Measurements from ENCODE around the gene LENEP.

LENEP gene

DNA sequence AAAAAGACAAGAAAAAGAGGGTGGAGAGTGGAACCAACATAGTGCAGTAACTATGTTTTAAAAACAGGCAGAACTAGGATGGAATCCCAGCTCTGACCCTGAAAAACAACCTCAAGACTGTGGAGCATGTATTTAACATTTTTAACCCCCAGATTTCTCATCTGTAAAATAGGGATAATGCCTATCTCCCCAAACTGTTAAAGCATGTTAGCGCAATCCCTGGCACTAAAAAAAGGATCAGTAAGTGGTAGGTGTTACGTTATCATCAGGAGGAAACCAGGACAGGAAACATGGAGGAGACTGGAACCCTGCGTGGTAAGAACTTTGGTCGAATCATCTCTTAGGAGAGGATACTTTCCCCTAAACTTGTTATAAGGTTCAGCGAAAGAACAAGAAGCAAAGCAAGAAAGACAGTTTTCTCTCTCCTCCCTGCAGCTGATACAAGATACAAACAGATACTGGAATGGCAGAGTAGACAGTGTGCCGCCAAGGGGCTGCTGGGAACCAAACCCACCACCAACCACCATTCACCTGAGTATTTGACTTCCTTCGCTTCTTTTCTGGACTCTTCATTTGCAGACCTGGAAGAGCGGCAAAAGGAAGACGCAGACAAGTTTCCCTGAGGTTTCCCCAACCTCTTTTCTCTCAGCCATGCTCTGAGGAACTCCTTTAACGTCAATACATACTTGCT is 32.8 kb upstream of the LENEP start:
- no peak for DNase-seq (ENCODE audit: low spot score)

DNA sequence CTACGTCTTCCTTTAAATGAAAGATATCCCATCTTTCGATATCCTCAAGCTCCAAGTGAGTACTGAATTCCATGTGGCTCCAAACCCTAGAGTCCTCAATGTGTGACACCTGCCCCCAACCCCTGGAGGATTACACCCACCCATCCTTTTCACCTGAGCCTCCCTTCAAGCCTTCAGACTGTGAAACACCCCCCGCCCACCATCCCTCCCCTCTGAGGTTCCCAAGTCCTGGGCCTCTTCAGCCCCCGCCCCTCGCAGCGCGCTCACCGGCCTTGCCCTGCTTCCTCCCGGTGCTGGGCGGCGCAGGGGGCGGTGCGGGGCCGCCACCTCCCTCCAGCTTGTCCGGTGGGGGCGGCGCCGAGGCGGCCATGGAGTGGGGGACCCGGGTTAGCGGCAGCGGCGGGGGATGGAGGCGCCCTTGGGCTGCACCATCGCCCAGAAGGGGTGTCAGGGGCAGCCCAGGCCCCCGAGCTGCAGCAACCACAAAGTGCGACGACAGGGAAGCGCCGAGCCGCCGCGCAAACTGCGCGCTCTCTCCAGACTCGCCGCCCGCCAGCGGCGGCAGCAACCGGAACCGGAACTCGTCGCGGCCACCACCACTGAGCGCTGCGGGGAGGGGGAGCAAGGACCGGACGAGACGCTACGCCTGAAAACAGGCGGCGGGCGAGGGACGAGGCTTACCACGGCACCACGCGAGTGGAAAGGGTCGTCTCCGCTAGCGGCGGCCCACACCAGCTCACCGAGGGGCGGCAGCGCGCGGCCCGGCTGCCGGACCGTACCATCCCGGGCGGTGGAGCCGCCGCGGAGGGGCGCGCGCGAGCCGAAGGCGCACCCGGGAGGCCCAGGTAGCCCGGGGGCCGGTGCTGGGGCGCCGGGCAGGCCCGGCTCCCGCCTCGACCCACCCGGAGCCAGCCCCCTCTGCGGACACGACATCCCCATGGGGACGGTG is 31.9 kb upstream of the LENEP start, which contains the start of gene PYGO2:
Gene PYGO2, minus strand, starts transcription at position 576 of the 949 bp plus-strand sequence. Its CDS starts 206 bp downstream, at position 370.
- DNase-seq (ENCODE audit: low spot score): peak; percentile 92

DNA sequence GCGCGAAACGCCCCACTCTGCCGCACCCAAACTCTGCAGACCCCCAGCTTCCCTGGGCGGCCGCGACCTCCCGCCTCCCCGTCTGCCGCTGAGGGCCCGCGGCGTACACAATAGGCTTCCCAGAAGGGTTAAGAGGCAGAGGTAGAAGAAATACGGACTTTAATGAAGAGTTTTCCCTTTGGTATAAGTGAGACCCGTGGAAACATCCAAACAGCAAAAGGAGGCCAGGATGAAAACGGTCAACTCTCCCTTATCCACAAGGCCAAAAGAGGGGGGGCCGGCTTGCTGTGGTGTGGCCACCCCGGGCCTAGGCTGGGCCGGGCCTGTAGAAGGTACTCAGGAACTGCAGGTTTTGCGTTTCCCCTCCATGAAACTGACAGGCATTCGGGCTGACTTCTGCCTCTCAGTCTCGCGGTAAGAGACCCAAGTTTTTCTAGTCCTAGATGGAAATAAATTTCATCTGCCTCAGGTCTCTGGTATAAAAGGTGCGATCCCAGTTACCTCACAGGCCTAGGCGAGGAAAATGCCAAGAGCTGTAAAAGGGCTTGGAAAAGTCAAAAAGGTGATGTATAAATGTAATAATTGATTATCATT is 31.1 kb upstream of the LENEP start:
- peak; percentile 46 for DNase-seq (ENCODE audit: low spot score)

DNA sequence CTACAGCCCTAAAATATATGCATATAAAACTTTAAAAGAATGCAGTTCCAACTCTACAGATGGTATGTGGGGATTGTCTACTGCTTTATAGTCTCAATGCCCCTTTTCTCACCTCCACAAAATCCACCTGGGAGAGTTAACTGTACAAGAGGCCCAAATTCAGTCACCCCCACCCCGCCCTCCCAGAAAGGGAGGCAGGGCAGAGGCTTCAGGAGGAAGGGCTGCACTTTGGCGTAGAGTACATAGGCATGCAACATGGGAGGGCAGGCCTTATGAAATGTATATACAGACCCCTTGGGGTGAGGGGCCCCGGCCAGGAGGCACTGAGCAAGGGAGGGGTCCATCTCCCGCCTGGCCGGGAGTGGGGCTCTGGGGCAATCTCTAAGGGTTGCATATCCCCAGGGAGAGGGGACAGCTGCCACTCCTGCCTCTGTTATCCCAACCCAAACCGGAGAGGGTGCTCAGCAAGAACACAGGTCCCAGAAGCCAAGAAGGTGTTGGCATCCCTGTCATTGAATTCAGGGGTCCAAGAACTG is 30.5 kb upstream of the LENEP start:
- DNase-seq (ENCODE audit: low spot score): no peak

DNA sequence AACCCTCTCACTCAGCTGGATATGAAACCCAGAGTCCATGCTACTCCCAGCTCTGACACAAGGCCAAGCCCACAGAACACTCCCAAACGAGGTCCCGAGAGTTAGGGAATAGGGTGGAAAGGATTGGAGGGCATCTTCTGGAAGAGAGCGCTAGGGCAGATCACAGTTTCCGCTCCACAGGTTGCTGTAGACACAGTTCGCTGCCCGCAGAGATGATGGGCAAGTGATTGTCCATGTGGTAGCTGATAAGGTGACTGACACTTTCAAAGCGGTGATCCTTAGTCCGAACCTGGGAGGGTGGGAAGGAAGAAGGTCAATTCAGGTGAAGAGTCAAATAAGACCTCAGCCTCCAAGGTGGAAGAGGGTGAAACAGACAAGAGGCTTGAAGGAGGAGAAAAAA is 29.7 kb upstream of the LENEP start:
- DNase-seq (ENCODE audit: low spot score): no peak

GRCh38 chr1:154964359-154964758 is 29.0 kb upstream of the LENEP start:
- DNase-seq (ENCODE audit: low spot score): no peak

DNA sequence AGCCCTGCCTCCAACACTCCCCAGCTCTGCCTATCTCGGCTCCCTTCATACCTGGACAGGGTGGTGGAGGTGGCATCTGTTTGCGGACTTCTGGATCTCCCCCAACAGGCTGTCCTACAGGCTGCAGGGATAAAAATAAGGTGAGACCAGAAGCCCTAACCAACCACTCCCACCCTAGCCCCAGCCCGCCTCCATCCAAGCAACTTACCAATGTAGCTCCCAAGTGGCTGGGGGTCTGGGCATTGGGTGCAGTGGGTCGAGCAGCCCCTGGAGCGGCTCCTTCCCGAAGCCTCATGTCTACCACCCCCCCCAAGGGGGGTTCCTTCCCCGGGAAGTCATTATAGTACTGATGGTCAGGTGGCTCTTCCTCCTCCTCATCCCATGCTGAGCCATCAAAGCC is 27.3 kb upstream of the LENEP start:
- DNase-seq (ENCODE audit: low spot score): no peak

DNA sequence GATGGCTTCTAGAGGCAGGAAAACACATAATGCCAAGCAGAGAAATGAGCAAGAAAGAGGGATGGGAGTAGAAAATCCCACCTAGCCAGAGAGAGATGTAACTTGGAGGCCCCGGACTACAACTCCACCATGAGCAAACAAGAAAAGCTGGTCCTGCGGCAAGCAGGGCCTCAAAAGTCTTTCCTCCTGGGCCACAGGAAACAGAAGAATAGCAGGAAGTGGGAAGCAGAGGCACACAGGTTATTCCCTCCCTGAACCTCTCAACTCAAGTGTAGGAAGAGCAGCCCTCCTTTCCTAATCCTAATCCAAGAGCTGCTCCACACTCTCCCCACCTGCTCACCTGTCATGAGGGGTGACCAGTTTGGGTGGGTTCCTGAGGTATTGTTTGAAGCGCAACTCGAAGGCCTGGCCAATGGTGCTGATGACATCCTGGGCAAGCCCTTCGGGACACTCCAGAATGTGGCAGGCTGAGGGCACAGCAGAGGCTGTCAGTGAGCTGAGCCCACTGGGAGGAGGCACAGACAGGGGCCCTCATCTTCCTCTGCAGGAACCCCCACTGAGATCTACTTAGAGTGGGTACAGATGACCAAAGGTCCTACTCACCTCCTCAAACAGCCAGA is 25.9 kb upstream of the LENEP start:
- no peak for DNase-seq (ENCODE audit: low spot score)

- no peak for DNase-seq (ENCODE audit: low spot score)
Measured at GRCh38 chr1:154968731-154969130, 24.7 kb upstream of the LENEP start.

DNA sequence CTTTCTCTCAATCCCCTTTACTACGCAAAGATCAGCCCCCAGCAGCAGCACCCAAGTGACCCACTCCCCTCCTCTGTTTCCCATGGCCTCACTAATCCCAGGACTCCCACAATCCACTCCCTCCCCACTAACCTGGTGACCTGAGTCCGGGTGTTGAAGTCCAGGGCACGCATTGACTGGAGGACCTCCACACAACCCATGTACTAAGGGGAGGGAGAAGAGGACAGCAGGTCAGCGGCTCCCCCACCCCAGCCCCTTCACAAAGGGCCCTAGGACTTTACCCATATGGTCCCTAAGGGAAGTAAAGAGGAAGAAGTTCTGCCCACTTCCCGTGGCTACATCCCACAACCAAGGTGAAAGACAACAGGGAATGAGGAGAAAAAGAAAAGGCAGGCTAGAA is 24.1 kb upstream of the LENEP start:
- no peak for DNase-seq (ENCODE audit: low spot score)

- no peak for DNase-seq (ENCODE audit: low spot score)
Measured at GRCh38 chr1:154969860-154970452, 23.4 kb upstream of the LENEP start.

- DNase-seq (ENCODE audit: low spot score): peak; percentile 90
Measured at GRCh38 chr1:154970631-154971340, 22.6 kb upstream of the LENEP start, which contains the start of gene SHC1. Gene SHC1 (minus strand): TSS chr1:154970747. CDS start chr1:154970526, 221 bp downstream.

- DNase-seq (ENCODE audit: low spot score): no peak
Measured at GRCh38 chr1:154971341-154971998, 21.9 kb upstream of the LENEP start.

DNA sequence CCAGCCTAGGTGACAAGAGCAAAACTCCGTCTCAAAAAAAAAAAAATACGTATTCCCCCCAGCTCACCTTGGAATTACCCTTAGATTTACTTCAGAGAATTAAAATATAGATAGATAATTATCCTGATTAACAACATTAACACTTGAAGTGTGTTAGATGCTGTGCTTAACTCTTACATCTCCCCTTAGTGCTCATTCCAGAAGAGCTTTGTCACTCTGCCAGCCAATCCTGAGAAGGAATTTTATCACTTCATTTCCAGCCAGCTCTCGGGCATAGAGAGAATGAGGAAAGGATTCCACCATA is 21.2 kb upstream of the LENEP start:
- DNase-seq (ENCODE audit: low spot score): no peak

DNA sequence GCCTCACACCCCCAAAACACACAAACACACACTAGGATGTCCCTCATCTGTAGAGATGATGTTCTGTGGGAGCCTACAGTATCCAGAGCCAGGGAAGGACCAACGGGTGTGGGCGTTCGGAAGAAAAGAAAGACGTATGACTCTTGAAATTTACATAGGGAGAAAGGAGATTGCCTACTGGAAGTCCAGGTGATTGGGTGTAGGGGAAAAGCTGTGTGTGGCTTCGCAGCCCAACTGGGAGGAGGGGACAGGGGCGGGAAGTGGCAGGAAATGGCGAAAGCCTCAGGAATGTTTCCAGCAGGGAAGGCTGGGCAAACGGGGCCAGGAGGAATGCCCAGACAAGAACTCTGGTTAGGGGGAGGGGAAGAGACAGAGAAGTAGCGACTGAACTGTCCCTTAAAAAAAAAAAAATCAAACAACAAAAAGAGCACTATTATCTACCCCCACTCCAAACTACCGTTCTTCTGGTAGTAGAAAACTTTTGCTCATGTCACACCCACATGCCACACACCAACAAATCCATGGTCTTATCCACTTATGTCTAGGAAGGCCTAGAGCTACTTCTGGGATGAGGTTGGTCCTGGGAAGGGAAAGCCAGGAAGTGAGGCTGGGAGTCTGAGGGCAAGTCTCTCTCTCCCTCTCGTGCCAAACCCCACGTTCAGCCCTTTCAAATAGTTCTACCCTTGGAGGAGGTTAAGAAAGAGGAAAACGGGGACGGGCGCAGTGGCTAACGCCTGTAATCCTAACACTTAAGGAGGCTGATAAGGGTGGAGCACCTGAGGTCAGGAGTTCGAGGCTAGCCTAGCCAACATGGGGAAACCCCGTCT is 20.7 kb upstream of the LENEP start:
- peak; percentile 58 for DNase-seq (ENCODE audit: low spot score)

GRCh38 chr1:154973344-154974101 is 19.9 kb upstream of the LENEP start:
- DNase-seq (ENCODE audit: low spot score): peak; percentile 53

GRCh38 chr1:154974102-154974807 is 19.1 kb upstream of the LENEP start, which contains the start of gene CKS1B:
Gene CKS1B (plus strand): TSS chr1:154974681. CDS start chr1:154974746, 65 bp downstream.
- peak; percentile 80 for DNase-seq (ENCODE audit: low spot score)

GRCh38 chr1:154974808-154975408 is 18.5 kb upstream of the LENEP start:
- peak; percentile 79 for DNase-seq (ENCODE audit: low spot score)
